ENCODE data around the gene GSTM1. TPM values are rescaled to one million over a fixed set of nuclear protein-coding genes. Genes with fewer than 3 reads are reported as not detected.

GSTM1 gene
- total RNA-seq, 2 experiments from 2014 or later, result not detected

- Mint-ChIP-seq H3K36me3 (ENCODE audit: low read depth) (no peaks in the 10 kb centered on the region), H3K9me3 (no peaks in the 10 kb centered on the region), H3K4me3 (no peak overlapping the region), H3K4me1 (ENCODE audit: low read depth) (no peaks in the 10 kb centered on the region), H3K27me3 (ENCODE audit: low read depth) (no peaks in the 10 kb centered on the region), H3K27ac (no peak overlapping the region)
- DNase-seq, result no peak
- CTCF ChIA-PET, result interaction anchor here (0.6 to 0.7 kb wide), 2 partner anchors 14 to 51 kb away, joined by 3 read pairs; no protein-coding TSS in a partner anchor
- intact Hi-C loops (cut with micrococcal nuclease), result no loop called here
Observed at GRCh38 chr1:109722908-109723691, 35.5 kb downstream of the GSTM1 start.

- intact Hi-C loops (cut with micrococcal nuclease), result no loop called here
- CTCF ChIA-PET, result interaction anchor here (0.6 to 1.0 kb wide), 2 partner anchors 259 to 667 kb away, joined by 3 to 6 read pairs; partner anchors contain the start of gene AHCYL1
Observed at GRCh38 chr1:109724933-109725332, 37.3 kb downstream of the GSTM1 start.

DNA sequence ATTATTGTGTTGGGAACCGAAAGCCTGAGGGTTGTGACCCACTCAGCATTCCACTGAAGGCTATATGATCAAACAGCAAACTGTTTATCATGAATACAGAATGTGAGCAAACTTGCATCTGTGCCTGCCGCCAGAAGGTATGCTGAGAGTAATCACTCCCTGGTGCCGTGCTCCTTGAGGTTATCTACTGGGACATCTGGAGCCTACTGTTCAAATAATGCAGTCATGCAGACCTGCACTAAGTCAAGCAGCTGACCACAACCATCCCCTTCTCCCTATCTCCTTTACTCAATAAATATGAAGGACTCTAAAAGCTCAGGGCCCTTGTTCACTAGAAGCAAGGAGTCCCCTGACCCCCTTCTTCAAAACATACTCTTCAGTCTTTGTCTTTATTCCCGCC, 37.9 kb downstream of the GSTM1 start:
- CTCF ChIA-PET, result no interaction called here
- intact Hi-C loops (cut with micrococcal nuclease), result no loop called here
- no peaks in the 10 kb centered on the region for H3K27me3 Mint-ChIP-seq (ENCODE audit: low read depth)
- H3K9me3 Mint-ChIP-seq, result no peaks in the 10 kb centered on the region
- H3K4me3 Mint-ChIP-seq, result no peak overlapping the region
- no peaks in the 10 kb centered on the region for H3K36me3 Mint-ChIP-seq (ENCODE audit: low read depth)
- H3K4me1 Mint-ChIP-seq (ENCODE audit: low read depth), result no peaks in the 10 kb centered on the region
- no peak overlapping the region for H3K27ac Mint-ChIP-seq
- DNase-seq, result no peak

More at GRCh38 chr1:109724933-109725332, 37.3 kb downstream of the GSTM1 start:
- DNase-seq, result no peak
- H3K9me3 Mint-ChIP-seq, result no peaks in the 10 kb centered on the region
- no peaks in the 10 kb centered on the region for H3K36me3 Mint-ChIP-seq (ENCODE audit: low read depth)
- no peaks in the 10 kb centered on the region for H3K4me1 Mint-ChIP-seq (ENCODE audit: low read depth)
- H3K27ac Mint-ChIP-seq, result no peak overlapping the region
- no peaks in the 10 kb centered on the region for H3K27me3 Mint-ChIP-seq (ENCODE audit: low read depth)
- no peak overlapping the region for H3K4me3 Mint-ChIP-seq

DNA sequence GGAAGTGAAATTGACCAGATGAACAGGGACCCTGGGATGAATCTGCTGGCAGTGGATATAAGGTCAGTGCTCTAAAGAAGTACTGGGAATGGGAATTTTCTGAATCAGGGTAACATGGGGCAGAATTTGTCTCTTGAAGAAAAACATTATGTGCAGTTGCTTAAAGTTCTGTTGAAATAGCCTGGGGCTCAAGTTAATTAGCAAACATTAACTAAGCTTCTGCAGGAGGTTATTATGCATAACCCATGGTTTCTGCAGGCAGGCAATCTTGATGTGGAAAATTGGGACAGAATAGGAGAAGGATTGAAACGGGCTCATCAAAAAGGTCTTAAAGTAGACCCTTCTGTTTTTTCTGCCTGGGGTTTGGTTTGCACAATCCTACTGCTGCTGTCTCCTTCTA, 38.4 kb downstream of the GSTM1 start:
- intact Hi-C loops (cut with micrococcal nuclease), result no loop called here
- no peaks in the 10 kb centered on the region for H3K36me3 Mint-ChIP-seq (ENCODE audit: low read depth)
- no peak overlapping the region for H3K4me3 Mint-ChIP-seq
- H3K4me1 Mint-ChIP-seq (ENCODE audit: low read depth), result no peaks in the 10 kb centered on the region
- DNase-seq, result no peak
- no peak overlapping the region for H3K27ac Mint-ChIP-seq
- no peaks in the 10 kb centered on the region for H3K9me3 Mint-ChIP-seq
- no peaks in the 10 kb centered on the region for H3K27me3 Mint-ChIP-seq (ENCODE audit: low read depth)
- CTCF ChIA-PET, result no interaction called here

GRCh38 chr1:109726728-109727373, 39.2 kb downstream of the GSTM1 start:
- H3K36me3 Mint-ChIP-seq (ENCODE audit: low read depth), result no peaks in the 10 kb centered on the region
- H3K4me3 Mint-ChIP-seq, result no peak overlapping the region
- no peaks in the 10 kb centered on the region for H3K27me3 Mint-ChIP-seq (ENCODE audit: low read depth)
- no peaks in the 10 kb centered on the region for H3K9me3 Mint-ChIP-seq
- CTCF ChIA-PET, result interaction anchor here (1.7 kb wide), 1 partner anchor 86 kb away, joined by 6 read pairs; no protein-coding TSS in a partner anchor
- no peak overlapping the region for H3K27ac Mint-ChIP-seq
- H3K4me1 Mint-ChIP-seq (ENCODE audit: low read depth), result no peaks in the 10 kb centered on the region
- no peak for DNase-seq
- intact Hi-C loops (cut with micrococcal nuclease), result no loop called here

- no peak for DNase-seq
- Mint-ChIP-seq H3K4me1 (ENCODE audit: low read depth) (no peaks in the 10 kb centered on the region), H3K9me3 (no peaks in the 10 kb centered on the region), H3K27me3 (ENCODE audit: low read depth) (no peaks in the 10 kb centered on the region), H3K27ac (no peak overlapping the region), H3K4me3 (no peak overlapping the region), H3K36me3 (ENCODE audit: low read depth) (no peaks in the 10 kb centered on the region)
- CTCF ChIA-PET, result interaction anchor here (1.2 kb wide), 1 partner anchor 89 kb away, joined by 3 read pairs; no protein-coding TSS in a partner anchor
- intact Hi-C loops (cut with micrococcal nuclease), result no loop called here
Observed at GRCh38 chr1:109728870-109729269, 41.3 kb downstream of the GSTM1 start.

DNA sequence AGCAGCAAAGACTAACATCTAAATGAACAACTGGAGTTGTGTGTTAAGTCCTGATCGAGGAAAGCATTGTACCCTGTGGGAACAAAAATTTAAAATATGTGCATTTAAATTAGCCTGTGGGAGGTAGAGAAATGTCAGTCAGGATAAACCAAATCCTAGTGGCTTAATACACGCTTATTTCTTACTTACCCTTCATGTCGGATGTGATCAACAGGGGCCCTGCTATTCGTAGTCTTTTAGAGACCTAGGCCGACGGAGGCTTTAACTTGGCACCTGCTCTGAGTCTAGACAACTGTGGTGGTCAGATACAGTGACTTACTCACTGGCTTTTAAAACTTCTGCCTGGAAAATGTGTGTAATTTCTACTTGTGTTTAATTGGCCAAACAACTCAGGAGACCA, 43.0 kb downstream of the GSTM1 start:
- no peaks in the 10 kb centered on the region for H3K9me3 Mint-ChIP-seq
- no peak overlapping the region for H3K4me3 Mint-ChIP-seq
- intact Hi-C loops (cut with micrococcal nuclease), result no loop called here
- DNase-seq, result no peak
- H3K27ac Mint-ChIP-seq, result no peak overlapping the region
- CTCF ChIA-PET, result no interaction called here
- no peaks in the 10 kb centered on the region for H3K4me1 Mint-ChIP-seq (ENCODE audit: low read depth)
- H3K27me3 Mint-ChIP-seq (ENCODE audit: low read depth), result no peaks in the 10 kb centered on the region
- H3K36me3 Mint-ChIP-seq (ENCODE audit: low read depth), result no peaks in the 10 kb centered on the region

DNA sequence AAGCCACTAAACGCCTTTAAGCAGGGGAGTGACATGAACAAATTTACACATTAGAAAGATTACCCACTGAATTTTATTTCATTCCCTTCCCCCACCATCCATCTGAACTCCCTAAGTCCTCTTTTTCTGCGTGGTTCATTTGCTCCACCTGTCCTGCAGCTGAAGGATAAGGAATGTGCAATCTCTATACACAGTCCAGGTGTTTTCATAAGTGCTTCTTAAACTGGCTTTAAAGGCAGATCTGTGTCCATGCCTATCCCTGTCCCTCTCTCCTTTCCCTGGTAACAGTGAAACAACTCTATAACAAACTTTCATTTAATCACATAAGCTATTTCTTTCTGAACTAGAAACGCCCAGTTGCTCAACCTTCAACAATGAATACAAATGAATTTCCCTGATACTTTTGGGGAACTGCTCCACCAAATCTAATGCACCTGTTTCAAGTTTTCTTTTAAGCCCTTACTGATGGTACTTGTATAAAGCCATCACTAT, 44.8 kb downstream of the GSTM1 start:
- intact Hi-C loops (cut with micrococcal nuclease), result no loop called here
- CTCF ChIA-PET, result no interaction called here

DNA sequence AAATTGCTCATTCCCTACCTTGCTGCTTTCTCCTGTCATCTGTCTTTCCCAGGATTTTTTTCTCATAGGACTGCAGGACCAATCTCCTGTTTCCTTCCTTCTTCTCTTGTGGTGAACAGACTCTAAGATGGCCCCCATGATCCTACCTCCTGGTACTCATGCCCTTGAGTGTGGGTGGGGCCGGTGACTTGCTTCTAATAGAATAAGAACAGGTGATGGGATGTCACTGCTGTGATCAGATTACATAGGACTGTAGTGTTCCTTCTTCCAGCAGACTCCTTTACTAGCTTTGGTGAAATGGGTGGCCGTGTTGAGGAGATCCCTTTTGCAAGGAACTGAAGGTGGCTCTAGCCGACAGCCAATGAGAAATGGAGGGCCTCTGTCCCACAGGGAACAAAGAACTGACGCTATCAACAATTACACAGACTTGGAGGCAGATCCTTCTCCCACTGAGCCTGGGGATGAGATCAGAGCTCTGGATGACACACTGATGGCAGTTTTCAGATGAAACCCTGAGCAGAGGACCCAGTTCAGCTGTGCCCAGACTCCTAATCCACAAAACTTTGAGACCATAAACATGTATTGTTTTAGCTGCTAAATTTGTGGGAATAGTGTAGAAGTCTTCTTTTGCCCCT, 45.7 kb downstream of the GSTM1 start:
- intact Hi-C loops (cut with micrococcal nuclease), result no loop called here

More for the DNA sequence above, 44.8 kb downstream of the GSTM1 start:
- Mint-ChIP-seq H3K4me1 (ENCODE audit: low read depth) (no peaks in the 10 kb centered on the region), H3K4me3 (no peak overlapping the region), H3K27me3 (ENCODE audit: low read depth) (no peaks in the 10 kb centered on the region), H3K36me3 (ENCODE audit: low read depth) (no peaks in the 10 kb centered on the region), H3K27ac (no peak overlapping the region), H3K9me3 (no peaks in the 10 kb centered on the region)
- DNase-seq, result no peak

GRCh38 chr1:109739738-109740614, 52.4 kb downstream of the GSTM1 start:
- H3K4me3 Mint-ChIP-seq, result peak overlapping the region; percentile 63
- H3K27me3 Mint-ChIP-seq (ENCODE audit: low read depth), result peaks cover 12% of the 10 kb centered on the region
- H3K36me3 Mint-ChIP-seq (ENCODE audit: low read depth), result no peaks in the 10 kb centered on the region
- intact Hi-C loops (cut with micrococcal nuclease), result loop anchor here (1.0 to 2.0 kb wide), 2 partner anchors 33 to 192 kb away; partner anchors contain the start of gene GNAI3
- CTCF ChIA-PET, result interaction anchor here (1.3 kb wide), 1 partner anchor 110 kb away, joined by 3 read pairs; no protein-coding TSS in a partner anchor
- no peaks in the 10 kb centered on the region for H3K9me3 Mint-ChIP-seq
- H3K4me1 Mint-ChIP-seq (ENCODE audit: low read depth), result peaks cover 8% of the 10 kb centered on the region
- no peak overlapping the region for H3K27ac Mint-ChIP-seq
- DNase-seq, result peak; percentile 75

More for the DNA sequence above, 45.7 kb downstream of the GSTM1 start:
- no peaks in the 10 kb centered on the region for H3K36me3 Mint-ChIP-seq (ENCODE audit: low read depth)
- H3K9me3 Mint-ChIP-seq, result no peaks in the 10 kb centered on the region
- CTCF ChIA-PET, result interaction anchor here (0.7 to 1.2 kb wide), 2 partner anchors 43 to 93 kb away, joined by 3 to 5 read pairs; no protein-coding TSS in a partner anchor
- H3K4me3 Mint-ChIP-seq, result no peak overlapping the region
- no peak overlapping the region for H3K27ac Mint-ChIP-seq
- no peaks in the 10 kb centered on the region for H3K4me1 Mint-ChIP-seq (ENCODE audit: low read depth)
- no peaks in the 10 kb centered on the region for H3K27me3 Mint-ChIP-seq (ENCODE audit: low read depth)
- no peak for DNase-seq

DNA sequence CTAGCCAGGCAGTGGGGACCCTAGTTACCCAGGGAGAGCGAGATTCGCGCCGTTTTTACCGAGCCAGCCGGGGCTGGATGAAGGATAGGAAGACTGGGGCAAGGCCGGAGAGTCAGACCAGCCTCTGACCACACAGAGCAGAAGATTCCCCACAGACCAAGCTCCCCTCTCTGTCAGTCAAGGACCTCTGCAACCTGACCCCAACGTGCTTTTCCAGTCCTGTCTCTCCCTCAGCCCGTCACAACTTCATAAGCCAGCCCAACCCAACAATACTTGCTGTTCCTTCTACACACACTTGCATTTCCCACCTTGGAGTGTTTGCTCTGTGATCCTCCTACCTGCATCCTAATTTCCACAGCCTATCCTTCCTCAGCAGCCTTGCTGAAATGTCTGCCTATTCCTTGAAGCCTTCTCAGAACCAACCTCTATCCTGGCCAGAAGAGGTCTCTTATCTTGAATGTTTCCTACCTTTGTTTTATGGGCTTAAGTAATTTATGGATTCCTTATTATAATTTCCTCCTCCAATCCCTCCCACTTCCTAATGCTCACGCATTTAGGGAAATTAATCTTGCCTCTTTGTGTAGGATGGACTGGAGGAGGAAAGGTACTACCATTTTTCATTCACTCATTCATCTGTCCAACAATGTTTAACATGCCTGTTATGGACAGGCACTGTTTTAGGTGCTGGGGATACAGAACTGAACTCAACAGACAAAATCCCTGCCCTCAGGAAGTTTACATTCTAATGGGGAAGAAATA, 53.2 kb downstream of the GSTM1 start, which contains the start of gene GSTM3:
Gene GSTM3 (minus strand): TSS at position 424 of the 759 bp plus-strand sequence. CDS start 751 bp downstream, outside the sequence.
- Mint-ChIP-seq H3K27ac (no peak within 1 kb of the TSS), H3K36me3 (ENCODE audit: low read depth) (no peaks in the 10 kb centered on the region), H3K9me3 (no peaks in the 10 kb centered on the region), H3K27me3 (ENCODE audit: low read depth) (peaks cover 12% of the 10 kb centered on the region), H3K4me3 (peak within 1 kb of the TSS; percentile 63), H3K4me1 (ENCODE audit: low read depth) (peaks cover 8% of the 10 kb centered on the region)
- intact Hi-C loops (cut with micrococcal nuclease), result loop anchor here (1.0 to 2.0 kb wide), 2 partner anchors 32 to 192 kb away; partner anchors contain the start of gene GNAI3
- CTCF ChIA-PET, result interaction anchor here (1.2 kb wide), 1 partner anchor 101 kb away, joined by 3 read pairs; no protein-coding TSS in a partner anchor
- DNase-seq, result no peak

Data from activated naive CD4-positive, alpha-beta T cell treated with anti-CD3 and anti-CD28 coated beads for 36 hours (primary cell).